DOHH2 (cell line): ENCODE results near the gene KDM7A.

Experiments
- H3F3A ChIP-seq: fragments of 200-600 bp; sonication (generic), shearing (Covaris generic); 2 replicates; pipeline ENCODE4 v1.6.0; 2016; ENCODE audit warnings: antibody characterized with exemption, mild to moderate bottlenecking; ENCODE audit not compliant: control insufficient read depth, insufficient read depth
- H3K27ac ChIP-seq: fragments of 200-600 bp; sonication (generic); 2 replicates; pipeline ENCODE4 v1.5.1; 2014; ENCODE audit warnings: low read depth, mild to moderate bottlenecking, low read length, moderate library complexity
- H3K27me3 ChIP-seq: fragments of 200-600 bp; sonication (generic); 2 replicates; pipeline ENCODE4 v1.6.1; 2014; ENCODE audit warnings: mild to moderate bottlenecking, low read length, mixed read lengths; ENCODE audit not compliant: control insufficient read depth
- H3K36me3 ChIP-seq: fragments of 200-600 bp; sonication (generic); 2 replicates; pipeline ENCODE4 v1.6.1; 2014; ENCODE audit warnings: mild to moderate bottlenecking, low read length, moderate library complexity, mixed read lengths; ENCODE audit not compliant: control insufficient read depth
- H3K4me1 ChIP-seq: fragments of 200-600 bp; sonication (generic); 2 replicates; pipeline ENCODE4 v1.6.1; 2014; ENCODE audit warnings: mild to moderate bottlenecking, low read length, mixed read lengths; ENCODE audit not compliant: control insufficient read depth
- H3K4me2 ChIP-seq: fragments of 200-600 bp; sonication (generic); 2 replicates; pipeline ENCODE4 v1.6.0; 2014; ENCODE audit warnings: mild to moderate bottlenecking, low read length, moderate library complexity
- H3K4me3 ChIP-seq: fragments of 200-600 bp; sonication (generic); 2 replicates; pipeline ENCODE4 v1.5.1; 2014; ENCODE audit warnings: mild to moderate bottlenecking, low read length, mixed read lengths
- H3K79me2 ChIP-seq: fragments of 200-600 bp; sonication (generic); 2 replicates; pipeline ENCODE4 v1.6.1; 2014; ENCODE audit warnings: mild to moderate bottlenecking, low read length, mixed read lengths; ENCODE audit not compliant: control insufficient read depth
- H3K9me2 ChIP-seq: fragments of 200-600 bp; sonication (generic); replicated peaks from 2 replicates; pipeline ENCODE4 v1.6.1; 2014; ENCODE audit warnings: mild to moderate bottlenecking, low read length, mixed read lengths; ENCODE audit not compliant: control insufficient read depth
- H3K9me3 ChIP-seq: fragments of 200-600 bp; sonication (generic); 2 replicates; pipeline ENCODE4 v1.6.1; 2014; ENCODE audit warnings: antibody characterized with exemption, low read length, mixed read lengths; ENCODE audit not compliant: control insufficient read depth, insufficient read depth
- H4K20me1 ChIP-seq: fragments of 200-600 bp; sonication (generic); 2 replicates; pipeline ENCODE4 v1.6.0; 2014; ENCODE audit warnings: low read depth, mild to moderate bottlenecking, antibody characterized with exemption, low read length, moderate library complexity; ENCODE audit not compliant: control insufficient read depth, insufficient read depth
- CTCF ChIP-seq: fragments of 200-600 bp; sonication (generic); IDR thresholded peaks from one replicate; pipeline ENCODE4 v1.5.1; 2014; ENCODE audit warnings: antibody characterized with exemption, mild to moderate bottlenecking, low read depth, low read length; ENCODE audit not compliant: poor library complexity, severe bottlenecking
- EZH2phosphoT487 ChIP-seq: fragments of 200-600 bp; sonication (generic); IDR thresholded peaks from 2 replicates; pipeline ENCODE4 v1.6.1; 2017; ENCODE audit warnings: borderline replicate concordance, mild to moderate bottlenecking, antibody characterized with exemption, low read length, moderate library complexity, mixed read lengths

KDM7A gene

GRCh38 chr7:140078392-140078791, 98.4 kb downstream of the KDM7A start:
- no peaks in the 10 kb centered on the region for H3F3A ChIP-seq
- H3K36me3 ChIP-seq: no peaks in the 10 kb centered on the region
- H3K27me3 ChIP-seq: peaks cover 9% of the 10 kb centered on the region; the same call in 1 of the 2 replicates
- H3K27ac ChIP-seq: no peak overlapping the region
- H3K4me2 ChIP-seq: no peak overlapping the region
- no peaks in the 10 kb centered on the region for H3K4me1 ChIP-seq
- no peaks in the 10 kb centered on the region for H3K9me2 ChIP-seq
- no peak for TF ChIP-seq CTCF
- no peak for TF ChIP-seq EZH2phosphoT487
- no peaks in the 10 kb centered on the region for H3K79me2 ChIP-seq
- H4K20me1 ChIP-seq: 0 out of 2 replicates have a peak, but pooled peaks cover under 1% of the 10 kb centered on the region
- no peaks in the 10 kb centered on the region for H3K9me3 ChIP-seq
- H3K4me3 ChIP-seq: no peak overlapping the region

- Histone ChIP-seq H3K79me2 (no peaks in the 10 kb centered on the region), H4K20me1 (no peaks in the 10 kb centered on the region), H3K9me2 (no peaks in the 10 kb centered on the region), H3K4me1 (no peaks in the 10 kb centered on the region), H3K9me3 (no peaks in the 10 kb centered on the region), H3K4me3 (no peak overlapping the region), H3K27ac (no peak overlapping the region), H3K36me3 (no peaks in the 10 kb centered on the region), H3K4me2 (no peak overlapping the region), H3K27me3 (peaks cover 6% of the 10 kb centered on the region; the same call in 1 of the 2 replicates), H3F3A (no peaks in the 10 kb centered on the region)
- TF ChIP-seq CTCF (no peak), EZH2phosphoT487 (no peak)
Observed at GRCh38 chr7:140074780-140075179, 102.0 kb downstream of the KDM7A start.

- H3K79me2 ChIP-seq: no peaks in the 10 kb centered on the region
- H3K4me2 ChIP-seq: no peak overlapping the region
- no peaks in the 10 kb centered on the region for H3F3A ChIP-seq
- H3K9me3 ChIP-seq: peaks cover 25% of the 10 kb centered on the region
- H3K4me1 ChIP-seq: no peaks in the 10 kb centered on the region
- H3K9me2 ChIP-seq: no peaks in the 10 kb centered on the region
- peaks cover 6% of the 10 kb centered on the region; the same call in 1 of the 2 replicates for H3K27me3 ChIP-seq
- no peak overlapping the region for H3K4me3 ChIP-seq
- H3K27ac ChIP-seq: no peak overlapping the region
- no peak for TF ChIP-seq CTCF
- TF ChIP-seq EZH2phosphoT487: no peak
- H4K20me1 ChIP-seq: no peaks in the 10 kb centered on the region
- no peaks in the 10 kb centered on the region for H3K36me3 ChIP-seq
Observed at GRCh38 chr7:140070546-140070945, 106.2 kb downstream of the KDM7A start.
